Stimulated activated CD8-positive, alpha-beta memory T cell treated with anti-CD3 and anti-CD28 coated beads, Interleukin-4, amount 100 ng/mL, for 24 hours (primary cell): ENCODE data around the gene LIN28A.
A peak's percentile ranks its signal among the peaks of the same experiment; 100 is the strongest.

Source experiments
- DNase-seq: peaks from one replicate; pipeline ENCODE4 v3.0.0-alpha.2; 2020; ENCODE audit warnings: low read depth

The LIN28A gene

GRCh38 chr1:26434161-26434752 is 23.6 kb downstream of the LIN28A start:
- DNase-seq = no peak

GRCh38 chr1:26438041-26438440 is 27.4 kb downstream of the LIN28A start:
- no peak for DNase-seq

- DNase-seq = no peak
These were observed 29.6 kb downstream of the LIN28A start for GRCh38 chr1:26440259-26440658.

- no peak for DNase-seq
These were observed 39.3 kb downstream of the LIN28A start for GRCh38 chr1:26449868-26450267.

GRCh38 chr1:26450908-26451307 is 40.3 kb downstream of the LIN28A start:
- no peak for DNase-seq

- DNase-seq = no peak
These were observed 42.0 kb downstream of the LIN28A start for GRCh38 chr1:26452459-26453183.

GRCh38 chr1:26459148-26459547 is 48.5 kb downstream of the LIN28A start:
- DNase-seq = no peak

- DNase-seq = no peak
These were observed 49.0 kb downstream of the LIN28A start for GRCh38 chr1:26459573-26460031.

- no peak for DNase-seq
These were observed 58.3 kb downstream of the LIN28A start for GRCh38 chr1:26468911-26469310.

GRCh38 chr1:26469558-26469957 is 58.9 kb downstream of the LIN28A start:
- DNase-seq = no peak

GRCh38 chr1:26470878-26471497 is 60.4 kb downstream of the LIN28A start:
- no peak for DNase-seq

GRCh38 chr1:26471498-26472319 is 61.1 kb downstream of the LIN28A start:
- peak; percentile 14 for DNase-seq

- peak; percentile 84 for DNase-seq
These were observed 61.8 kb downstream of the LIN28A start, which contains the start of gene HMGN2 for GRCh38 chr1:26472320-26472900. Gene HMGN2 (plus strand): TSS chr1:26472440. CDS start chr1:26472613, 173 bp downstream.

- peak; percentile 94 for DNase-seq
These were observed 62.6 kb downstream of the LIN28A start for GRCh38 chr1:26472901-26473845.

GRCh38 chr1:26474818-26475217 is 64.2 kb downstream of the LIN28A start:
- no peak for DNase-seq

GRCh38 chr1:26475989-26476388 is 65.4 kb downstream of the LIN28A start:
- DNase-seq = no peak

- no peak for DNase-seq
These were observed 66.3 kb downstream of the LIN28A start for GRCh38 chr1:26476958-26477357.

- no peak for DNase-seq
These were observed 67.0 kb downstream of the LIN28A start for GRCh38 chr1:26477446-26478152.

- DNase-seq = no peak
These were observed 67.5 kb downstream of the LIN28A start for GRCh38 chr1:26478159-26478558.

- no peak for DNase-seq
These were observed 68.4 kb downstream of the LIN28A start for GRCh38 chr1:26478988-26479387.
